Neural progenitor cell (in vitro differentiated cells): ENCODE data around the gene LMBR1. TPM values are rescaled to one million over a fixed set of nuclear protein-coding genes. Genes with fewer than 3 reads are reported as not detected.
"Not testable (repeated sequence)": the region's sequence is repeated elsewhere in the genome, so short reads cannot be mapped to it uniquely, and the experiment has no call there.

Source experiments
- DNase-seq: peaks from one replicate; pipeline ENCODE4 v3.0.0-alpha.2; 2016; ENCODE audit warnings: low spot score
- H2AFZ ChIP-seq: fragments of 200-600 bp; sonication (generic); replicated peaks from 2 replicates; pipeline ENCODE4 v1.6.1; 2016; ENCODE audit warnings: antibody characterized with exemption
- H3F3A ChIP-seq: fragments of 200-600 bp; sonication (generic); 2 replicates; pipeline ENCODE4 v1.6.1; 2016; ENCODE audit warnings: antibody characterized with exemption, low read depth
- H3K27ac ChIP-seq: fragments of 200-600 bp; sonication (generic); 2 replicates; pipeline ENCODE4 v1.5.1; 2016; ENCODE audit warnings: mild to moderate bottlenecking
- H3K27me3 ChIP-seq: fragments of 200-600 bp; sonication (generic); 2 replicates; pipeline ENCODE4 v1.6.1; 2016; ENCODE audit warnings: mild to moderate bottlenecking, moderate library complexity
- H3K36me3 ChIP-seq: fragments of 200-600 bp; sonication (generic); 2 replicates; pipeline ENCODE4 v1.5.1; 2016
- H3K4me1 ChIP-seq: fragments of 200-600 bp; sonication (generic); 2 replicates; pipeline ENCODE4 v1.6.1; 2016; ENCODE audit warnings: mixed run types
- H3K4me2 ChIP-seq: fragments of 200-600 bp; sonication (generic); 2 replicates; pipeline ENCODE4 v1.6.1; 2016
- H3K4me3 ChIP-seq: fragments of 200-600 bp; sonication (generic); 2 replicates; pipeline ENCODE4 v1.5.1; 2016
- H3K79me2 ChIP-seq: fragments of 200-600 bp; sonication (generic); 2 replicates; pipeline ENCODE4 v1.6.1; 2016; ENCODE audit warnings: low read depth
- H3K9ac ChIP-seq: fragments of 200-600 bp; sonication (generic); 2 replicates; pipeline ENCODE4 v1.6.1; 2016
- H3K9me3 ChIP-seq: fragments of 200-600 bp; sonication (generic); 2 replicates; pipeline ENCODE4 v1.5.1; 2016; ENCODE audit warnings: low read depth
- H4K20me1 ChIP-seq: fragments of 200-600 bp; sonication (generic); 2 replicates; pipeline ENCODE4 v1.6.1; 2016; ENCODE audit warnings: low read depth
- H3K27ac Mint-ChIP-seq: 3 replicates; pipeline ENCODE4 v1.8.0; 2021; ENCODE audit warnings: mixed read lengths
- H3K27me3 Mint-ChIP-seq: 2 replicates; pipeline ENCODE4 v1.8.0; 2022; ENCODE audit warnings: low read depth, mild to moderate bottlenecking, inconsistent platforms, moderate library complexity, mixed read lengths; ENCODE audit not compliant: insufficient read depth
- H3K36me3 Mint-ChIP-seq: 3 replicates; pipeline ENCODE4 v1.8.0; 2021; ENCODE audit warnings: mixed read lengths
- H3K4me1 Mint-ChIP-seq: 3 replicates; pipeline ENCODE4 v1.8.0; 2021; ENCODE audit warnings: mixed read lengths
- H3K4me3 Mint-ChIP-seq: 3 replicates; pipeline ENCODE4 v1.8.0; 2021; ENCODE audit warnings: mild to moderate bottlenecking, moderate library complexity, mixed read lengths
- H3K9me3 Mint-ChIP-seq: 3 replicates; pipeline ENCODE4 v1.8.0; 2020; ENCODE audit warnings: mixed read lengths
- CTCF ChIP-seq: fragments of 200-600 bp; sonication (generic); IDR thresholded peaks from 2 replicates; pipeline ENCODE4 v1.5.1; 2017; ENCODE audit warnings: antibody characterized with exemption, mild to moderate bottlenecking
- EZH2 ChIP-seq: fragments of 200-600 bp; sonication (generic); IDR thresholded peaks from 2 replicates; pipeline ENCODE4 v1.6.1; 2017; ENCODE audit warnings: antibody characterized with exemption, mild to moderate bottlenecking, moderate library complexity
- EZH2phosphoT487 ChIP-seq: fragments of 200-600 bp; sonication (generic); IDR thresholded peaks from 2 replicates; pipeline ENCODE4 v1.6.1; 2017; ENCODE audit warnings: antibody characterized with exemption
- total RNA-seq: library from RNA; depleted of rRNA; stranded (reverse); fragments of >200 nt; gene quantifications from 2 replicates; pipeline ENCODE4 v1.2.3, GENCODE V29; 2015; ENCODE audit warnings: low replicate concordance

Gene LMBR1
- total RNA-seq, 1 donor from 2014 or later, result 58.1 TPM

- no peak overlapping the region for H3K9ac ChIP-seq
- H3K27me3 ChIP-seq, result no peaks in the 10 kb centered on the region
- peaks cover 9% of the 10 kb centered on the region for H3K9me3 ChIP-seq
- H3F3A ChIP-seq, result no peaks in the 10 kb centered on the region
- H3K4me2 ChIP-seq, result no peak overlapping the region
- peaks cover 59% of the 10 kb centered on the region for H3K36me3 Mint-ChIP-seq
- H2AFZ ChIP-seq, result no peak overlapping the region
- H3K4me3 ChIP-seq, result no peak overlapping the region
- no peak overlapping the region for H3K27ac Mint-ChIP-seq
- no peak overlapping the region for H3K4me3 Mint-ChIP-seq
- no peaks in the 10 kb centered on the region for H3K4me1 Mint-ChIP-seq
- peaks cover 2% of the 10 kb centered on the region for H3K27me3 Mint-ChIP-seq
- peaks cover 67% of the 10 kb centered on the region for H3K9me3 Mint-ChIP-seq
- H3K36me3 ChIP-seq, result no peaks in the 10 kb centered on the region
- H4K20me1 ChIP-seq, result no peaks in the 10 kb centered on the region
- H3K4me1 ChIP-seq, result no peaks in the 10 kb centered on the region
- no peak for DNase-seq
- H3K27ac ChIP-seq, result no peak overlapping the region
- H3K79me2 ChIP-seq, result peaks cover 73% of the 10 kb centered on the region
- no peak for TF ChIP-seq EZH2
Observed at GRCh38 chr7:156875766-156876165, 17.2 kb downstream of the LMBR1 start.

DNA sequence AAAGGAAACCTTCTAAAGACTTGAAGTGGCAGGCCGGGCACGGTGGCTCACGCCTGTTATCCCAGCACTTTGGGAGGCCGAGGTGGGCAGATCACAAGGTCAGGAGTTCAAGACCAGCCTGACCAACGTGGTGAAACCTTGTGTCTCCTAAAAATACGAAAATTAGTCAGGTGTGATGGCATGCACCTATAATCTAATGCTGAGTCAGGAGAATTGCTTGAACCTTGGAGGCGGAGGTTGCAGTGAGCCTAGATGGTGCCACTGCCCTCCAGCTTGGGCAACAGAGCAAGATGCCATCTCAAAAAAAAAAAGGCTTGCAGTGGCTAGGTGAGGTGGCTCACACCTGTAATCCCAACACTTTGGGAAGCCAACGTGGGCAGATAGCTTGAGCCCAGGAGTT, 24.6 kb downstream of the LMBR1 start:
- H3K4me3 Mint-ChIP-seq, result not testable (repeated sequence)
- H3K9me3 Mint-ChIP-seq, result peaks cover 37% of the 10 kb centered on the region

GRCh38 chr7:156865493-156865892, 27.5 kb downstream of the LMBR1 start:
- H2AFZ ChIP-seq, result no peak overlapping the region
- Mint-ChIP-seq H3K4me3 (no peak overlapping the region), H3K9me3 (peaks cover 43% of the 10 kb centered on the region), H3K27me3 (no peaks in the 10 kb centered on the region), H3K4me1 (no peaks in the 10 kb centered on the region), H3K27ac (no peak overlapping the region), H3K36me3 (peaks cover 39% of the 10 kb centered on the region)
- H3K9me3 ChIP-seq, result peaks cover 14% of the 10 kb centered on the region
- no peaks in the 10 kb centered on the region for H3K4me1 ChIP-seq
- H3K27me3 ChIP-seq, result no peaks in the 10 kb centered on the region
- no peaks in the 10 kb centered on the region for H3F3A ChIP-seq
- H3K36me3 ChIP-seq, result no peaks in the 10 kb centered on the region
- no peak overlapping the region for H3K9ac ChIP-seq
- H3K4me3 ChIP-seq, result no peak overlapping the region
- peaks cover 42% of the 10 kb centered on the region for H3K79me2 ChIP-seq
- no peaks in the 10 kb centered on the region for H4K20me1 ChIP-seq
- H3K27ac ChIP-seq, result no peak overlapping the region
- no peak for TF ChIP-seq CTCF
- TF ChIP-seq EZH2, result no peak
- no peak for TF ChIP-seq EZH2phosphoT487
- no peak for DNase-seq
- H3K4me2 ChIP-seq, result no peak overlapping the region

More for the DNA sequence above, 24.6 kb downstream of the LMBR1 start:
- H3F3A ChIP-seq, H3K9ac ChIP-seq, H3K36me3 ChIP-seq, H3K27ac ChIP-seq, H4K20me1 ChIP-seq, DNase-seq, H3K27me3 Mint-ChIP-seq, H3K27ac Mint-ChIP-seq, H2AFZ ChIP-seq, H3K27me3 ChIP-seq, H3K4me2 ChIP-seq, H3K4me1 Mint-ChIP-seq, H3K4me3 ChIP-seq, H3K4me1 ChIP-seq, H3K9me3 ChIP-seq: not testable (repeated sequence)
- peaks cover 57% of the 10 kb centered on the region for H3K79me2 ChIP-seq
- peaks cover 43% of the 10 kb centered on the region for H3K36me3 Mint-ChIP-seq

DNA sequence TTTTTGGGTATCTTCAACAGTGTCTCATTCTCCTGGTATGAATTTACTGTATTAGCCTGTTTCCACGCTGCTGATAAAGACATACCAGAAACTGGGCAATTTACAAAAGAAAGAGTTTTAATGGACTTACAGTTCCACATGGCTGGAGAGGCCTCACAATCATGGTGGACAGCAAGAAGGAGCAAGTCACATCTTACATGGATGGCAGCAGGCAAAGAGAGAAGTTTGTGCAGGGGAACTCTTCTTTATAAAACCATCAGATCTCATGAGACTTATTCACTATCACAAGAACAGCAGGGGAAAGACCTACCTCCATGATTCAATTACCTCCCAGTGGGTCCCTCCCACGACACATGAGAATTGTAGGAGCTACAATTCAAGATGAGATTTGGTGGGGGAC, 31.0 kb downstream of the LMBR1 start:
- not testable (repeated sequence) for H3K9ac ChIP-seq, H3K36me3 ChIP-seq, H3K4me1 ChIP-seq, H3K4me3 ChIP-seq, H3K27ac Mint-ChIP-seq, H3K4me1 Mint-ChIP-seq, H3F3A ChIP-seq, H2AFZ ChIP-seq, H3K4me2 ChIP-seq, H3K4me3 Mint-ChIP-seq, H3K27me3 ChIP-seq, H3K27me3 Mint-ChIP-seq, DNase-seq, H3K27ac ChIP-seq, H4K20me1 ChIP-seq
- peaks cover 64% of the 10 kb centered on the region for H3K9me3 Mint-ChIP-seq
- peaks cover 50% of the 10 kb centered on the region for H3K36me3 Mint-ChIP-seq
- Histone ChIP-seq H3K79me2 (peaks cover 28% of the 10 kb centered on the region), H3K9me3 (peaks cover 33% of the 10 kb centered on the region)

DNA sequence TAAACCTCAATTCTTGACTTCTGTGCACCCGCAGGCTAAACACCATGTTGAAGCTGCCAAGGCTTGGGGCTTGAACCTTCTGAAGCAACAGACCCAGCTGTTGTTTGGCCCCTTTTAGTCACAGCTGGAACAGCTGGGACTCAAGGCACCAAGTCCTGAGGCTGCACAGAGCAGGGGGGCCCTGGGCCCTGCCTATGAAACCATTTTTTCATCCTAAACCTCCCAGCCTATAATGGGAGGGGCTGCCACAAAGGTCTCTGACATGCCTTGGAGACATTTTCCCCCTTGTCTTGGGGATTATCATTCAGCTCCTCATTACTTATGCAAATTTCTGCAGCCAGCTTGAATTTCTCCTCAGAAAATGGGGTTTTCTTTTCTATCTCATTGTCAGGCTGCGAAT, 31.8 kb downstream of the LMBR1 start:
- no peaks in the 10 kb centered on the region for H3K4me1 Mint-ChIP-seq
- H3K4me1 ChIP-seq, result no peaks in the 10 kb centered on the region
- no peaks in the 10 kb centered on the region for H4K20me1 ChIP-seq
- peaks cover 37% of the 10 kb centered on the region for H3K9me3 ChIP-seq
- no peak overlapping the region for H3K4me2 ChIP-seq
- DNase-seq, result no peak
- H3K79me2 ChIP-seq, result peaks cover 32% of the 10 kb centered on the region
- peaks cover 6% of the 10 kb centered on the region for H3K36me3 ChIP-seq
- no peak overlapping the region for H3K4me3 ChIP-seq
- TF ChIP-seq EZH2phosphoT487, result no peak
- no peak for TF ChIP-seq CTCF
- no peak for TF ChIP-seq EZH2
- H3K36me3 Mint-ChIP-seq, result peaks cover 50% of the 10 kb centered on the region
- no peak overlapping the region for H2AFZ ChIP-seq
- H3F3A ChIP-seq, result no peaks in the 10 kb centered on the region
- H3K4me3 Mint-ChIP-seq, result no peak overlapping the region
- H3K9ac ChIP-seq, result no peak overlapping the region
- no peak overlapping the region for H3K27ac Mint-ChIP-seq
- no peaks in the 10 kb centered on the region for H3K27me3 ChIP-seq
- H3K27me3 Mint-ChIP-seq, result no peaks in the 10 kb centered on the region
- peaks cover 64% of the 10 kb centered on the region for H3K9me3 Mint-ChIP-seq
- H3K27ac ChIP-seq, result no peak overlapping the region

DNA sequence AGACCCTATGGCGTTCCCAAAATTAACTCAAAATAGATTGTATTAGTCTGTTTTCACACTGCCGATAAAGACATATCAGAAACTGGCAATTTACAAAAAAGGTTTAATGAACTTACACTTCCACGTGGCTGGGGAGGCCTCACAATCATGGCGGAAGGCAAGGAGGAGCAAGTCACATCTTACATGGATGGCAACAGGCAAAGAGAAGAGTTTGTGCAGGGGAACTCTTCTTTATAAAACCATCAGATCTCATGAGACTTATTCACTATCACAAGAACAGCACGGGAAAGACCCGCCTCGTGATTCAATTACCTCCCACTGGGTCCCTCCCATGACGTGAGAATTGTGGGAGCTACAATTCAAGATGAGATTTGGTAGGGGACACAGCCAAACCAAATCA, 32.9 kb downstream of the LMBR1 start:
- not testable (repeated sequence) for H3K36me3 ChIP-seq, DNase-seq, H4K20me1 ChIP-seq, H3F3A ChIP-seq, H3K27ac Mint-ChIP-seq, H3K4me2 ChIP-seq, H3K4me3 ChIP-seq, H3K4me3 Mint-ChIP-seq, H3K27me3 ChIP-seq, H3K27ac ChIP-seq, H3K9ac ChIP-seq, H3K4me1 ChIP-seq, H3K27me3 Mint-ChIP-seq, H2AFZ ChIP-seq, H3K4me1 Mint-ChIP-seq
- peaks cover 53% of the 10 kb centered on the region for H3K36me3 Mint-ChIP-seq
- H3K79me2 ChIP-seq, result peaks cover 35% of the 10 kb centered on the region
- H3K9me3 Mint-ChIP-seq, result peaks cover 67% of the 10 kb centered on the region
- H3K9me3 ChIP-seq, result peaks cover 40% of the 10 kb centered on the region
